D721Med (cell line): Measurements from ENCODE around the gene PSMG4.

Source experiments
- DNase-seq: peaks from one replicate; pipeline ENCODE4 v3.0.0; 2011; ENCODE audit warnings: low spot score; ENCODE audit not compliant: insufficient read length
- FAIRE-seq: peaks from 2 replicates; lab custom pipeline; 2011; peaks lifted over from hg19 to GRCh38; lab: Jason Lieb, UNC
- CTCF ChIP-seq: IDR thresholded peaks from 2 replicates; pipeline ENCODE4 v1.5.1; 2012; ENCODE audit warnings: mild to moderate bottlenecking, control low read depth; ENCODE audit not compliant: insufficient read depth; ENCODE audit errors: missing control alignments

Gene PSMG4

GRCh38 chr6:3294921-3295871, 36.4 kb downstream of the PSMG4 start:
- DNase-seq (no peak), FAIRE-seq (peak; percentile 84)
- peak; percentile 39 for TF ChIP-seq CTCF

- no peak for FAIRE-seq
- no peak for TF ChIP-seq CTCF
- DNase-seq: no peak
These were observed 37.3 kb downstream of the PSMG4 start for GRCh38 chr6:3296078-3296477.

- DNase-seq (no peak), FAIRE-seq (no peak)
- no peak for TF ChIP-seq CTCF
These were observed 37.8 kb downstream of the PSMG4 start for GRCh38 chr6:3296537-3296936.

- TF ChIP-seq CTCF: no peak
- no peak for FAIRE-seq
- no peak for DNase-seq
These were observed 38.3 kb downstream of the PSMG4 start for GRCh38 chr6:3297006-3297405.

- TF ChIP-seq CTCF: no peak
- DNase-seq (no peak), FAIRE-seq (no peak)
These were observed 39.2 kb downstream of the PSMG4 start for GRCh38 chr6:3297909-3298308.

GRCh38 chr6:3299221-3299620, 40.5 kb downstream of the PSMG4 start:
- FAIRE-seq (no peak), DNase-seq (no peak)
- no peak for TF ChIP-seq CTCF

- DNase-seq: no peak
- TF ChIP-seq CTCF: no peak
- FAIRE-seq: no peak
These were observed 42.8 kb downstream of the PSMG4 start for GRCh38 chr6:3301506-3301905.
